Neural progenitor cell (in vitro differentiated cells): Measurements from ENCODE around the gene DNMT3A.
"Not testable (repeated sequence)": the region's sequence is repeated elsewhere in the genome, so short reads cannot be mapped to it uniquely, and the experiment has no call there.

Experiments
- EZH2 ChIP-seq: fragments of 200-600 bp; sonication (generic); IDR thresholded peaks from 2 replicates; pipeline ENCODE4 v1.6.1; 2017; ENCODE audit warnings: antibody characterized with exemption, mild to moderate bottlenecking, moderate library complexity
- EZH2phosphoT487 ChIP-seq: fragments of 200-600 bp; sonication (generic); IDR thresholded peaks from 2 replicates; pipeline ENCODE4 v1.6.1; 2017; ENCODE audit warnings: antibody characterized with exemption

GRCh38 chr2:25210923-25211322, 130.8 kb downstream of the DNMT3A start:
- not testable (repeated sequence) for TF ChIP-seq EZH2, EZH2phosphoT487
